ENCODE data around the gene DMD.

DMD gene

GRCh38 chrX:31366041-31366440 is 1845.3 kb downstream of the DMD start:
- H3K27me3 Mint-ChIP-seq (ENCODE audit: low read depth), result no peaks in the 10 kb centered on the region
- H3K27ac Mint-ChIP-seq, result no peak overlapping the region
- H3K9me3 Mint-ChIP-seq, result peaks cover 22% of the 10 kb centered on the region
- H3K4me1 Mint-ChIP-seq, result no peaks in the 10 kb centered on the region
- no peaks in the 10 kb centered on the region for H3K36me3 Mint-ChIP-seq (ENCODE audit: low read depth)
- no peak overlapping the region for H3K4me3 Mint-ChIP-seq
- TF ChIP-seq, protein P1, sequence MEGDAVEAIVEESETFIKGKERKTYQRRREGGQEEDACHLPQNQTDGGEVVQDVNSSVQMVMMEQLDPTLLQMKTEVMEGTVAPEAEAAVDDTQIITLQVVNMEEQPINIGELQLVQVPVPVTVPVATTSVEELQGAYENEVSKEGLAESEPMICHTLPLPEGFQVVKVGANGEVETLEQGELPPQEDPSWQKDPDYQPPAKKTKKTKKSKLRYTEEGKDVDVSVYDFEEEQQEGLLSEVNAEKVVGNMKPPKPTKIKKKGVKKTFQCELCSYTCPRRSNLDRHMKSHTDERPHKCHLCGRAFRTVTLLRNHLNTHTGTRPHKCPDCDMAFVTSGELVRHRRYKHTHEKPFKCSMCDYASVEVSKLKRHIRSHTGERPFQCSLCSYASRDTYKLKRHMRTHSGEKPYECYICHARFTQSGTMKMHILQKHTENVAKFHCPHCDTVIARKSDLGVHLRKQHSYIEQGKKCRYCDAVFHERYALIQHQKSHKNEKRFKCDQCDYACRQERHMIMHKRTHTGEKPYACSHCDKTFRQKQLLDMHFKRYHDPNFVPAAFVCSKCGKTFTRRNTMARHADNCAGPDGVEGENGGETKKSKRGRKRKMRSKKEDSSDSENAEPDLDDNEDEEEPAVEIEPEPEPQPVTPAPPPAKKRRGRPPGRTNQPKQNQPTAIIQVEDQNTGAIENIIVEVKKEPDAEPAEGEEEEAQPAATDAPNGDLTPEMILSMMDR (IDR thresholded peaks at IDR 0.05; ENCODE audit: unreplicated experiment in 3 of 3), result no peak

DNA sequence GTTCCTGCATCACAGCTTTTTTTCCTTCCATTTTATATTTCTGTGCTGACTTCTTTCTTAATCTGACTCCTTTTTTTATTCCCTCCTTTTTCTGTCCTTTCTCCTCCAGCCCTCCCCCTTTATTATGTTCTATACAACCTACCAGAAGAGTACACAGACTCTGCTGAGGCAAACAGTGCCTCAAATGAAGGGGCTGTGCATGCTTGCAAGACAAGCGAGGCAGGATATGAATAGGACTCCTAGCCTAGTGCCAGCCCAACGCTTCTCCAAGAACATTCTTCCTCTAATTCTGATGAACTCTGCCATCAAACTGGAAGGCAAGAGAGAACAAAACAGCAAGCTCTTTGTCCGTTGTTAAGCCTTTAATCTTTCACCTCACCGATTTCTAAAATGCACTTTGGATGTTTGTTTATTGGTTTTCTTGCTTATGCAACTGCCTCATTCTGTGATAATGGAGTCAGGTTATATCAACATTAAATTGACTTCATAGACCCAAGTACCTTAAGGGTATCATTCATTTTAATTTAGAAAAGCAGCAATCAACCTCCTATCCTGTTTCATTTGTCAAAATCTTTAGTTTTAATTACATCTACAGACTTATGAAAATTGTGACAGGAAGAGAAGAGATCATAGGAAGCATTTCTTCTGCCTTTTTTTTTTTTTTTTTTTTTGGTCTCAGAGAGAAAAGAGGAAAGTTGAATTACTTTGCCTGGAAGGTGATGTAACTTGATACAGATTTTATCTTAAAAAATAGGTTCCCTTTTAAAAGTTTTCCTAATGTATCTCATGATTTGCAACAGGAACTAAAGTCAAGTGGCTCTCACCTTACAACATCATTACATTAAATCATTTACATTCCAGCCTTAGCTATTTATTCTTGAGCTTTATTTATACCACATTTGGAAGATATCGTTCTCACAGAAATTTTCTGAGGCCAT is 1854.8 kb downstream of the DMD start:
- Mint-ChIP-seq H3K9me3 (peaks cover 9% of the 10 kb centered on the region), H3K27ac (peak overlapping the region in 1 of 3 experiments; percentile 51), H3K4me1 (peaks cover 11% of the 10 kb centered on the region), H3K36me3 (ENCODE audit: low read depth) (no peaks in the 10 kb centered on the region), H3K4me3 (no peak overlapping the region), H3K27me3 (ENCODE audit: low read depth) (no peaks in the 10 kb centered on the region)
- TF ChIP-seq, protein P1 (IDR thresholded peaks at IDR 0.05; ENCODE audit: unreplicated experiment in 3 of 3), result no peak

- no peaks in the 10 kb centered on the region for H3K27me3 Mint-ChIP-seq (ENCODE audit: low read depth)
- H3K27ac Mint-ChIP-seq, result peak overlapping the region in 1 of 3 experiments; percentile 51
- peaks cover 4% of the 10 kb centered on the region for H3K9me3 Mint-ChIP-seq
- H3K4me3 Mint-ChIP-seq, result no peak overlapping the region
- peaks cover 11% of the 10 kb centered on the region for H3K4me1 Mint-ChIP-seq
- TF ChIP-seq, protein P1 (IDR thresholded peaks at IDR 0.05; ENCODE audit: unreplicated experiment in 3 of 3), result no peak
- no peaks in the 10 kb centered on the region for H3K36me3 Mint-ChIP-seq (ENCODE audit: low read depth)
Observed at GRCh38 chrX:31355206-31355955, 1856.0 kb downstream of the DMD start.

DNA sequence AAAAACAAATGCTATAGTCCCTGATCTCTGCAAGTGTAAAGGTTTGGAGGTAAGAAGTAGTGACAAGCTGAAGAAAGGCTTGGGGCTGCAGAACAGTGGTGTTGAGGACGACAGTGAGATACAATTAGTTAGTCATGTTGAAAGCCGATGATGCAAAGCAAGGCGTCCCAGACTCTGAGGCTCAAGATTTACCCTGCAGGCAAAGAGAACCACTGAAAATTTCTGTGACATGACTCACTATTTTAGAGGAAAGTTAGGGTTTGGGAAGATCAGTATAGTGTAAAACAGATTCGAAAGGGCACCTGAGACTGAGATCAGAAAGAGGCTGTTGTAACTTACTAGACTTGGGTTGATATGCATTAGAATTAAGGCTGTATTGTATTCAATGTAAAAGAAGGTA is 1858.3 kb downstream of the DMD start:
- TF ChIP-seq, protein P1 (IDR thresholded peaks at IDR 0.05; ENCODE audit: unreplicated experiment in 3 of 3), result no peak
- no peaks in the 10 kb centered on the region for H3K36me3 Mint-ChIP-seq (ENCODE audit: low read depth)

DNA sequence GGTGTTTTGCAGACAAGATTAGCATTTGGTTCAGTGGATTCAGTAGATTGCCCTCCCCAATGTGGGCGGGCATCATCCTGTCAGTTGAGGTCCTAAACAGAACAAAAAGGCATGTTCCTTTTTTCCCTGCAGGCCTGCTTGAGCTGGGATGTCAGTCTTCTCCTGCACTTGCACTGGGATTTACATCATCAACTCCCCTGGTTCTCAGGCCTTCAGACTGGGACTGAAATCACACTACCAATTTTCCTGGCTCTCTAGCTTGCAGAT is 1860.6 kb downstream of the DMD start:
- Mint-ChIP-seq H3K27me3 (ENCODE audit: low read depth) (no peaks in the 10 kb centered on the region), H3K4me1 (peaks cover 3% of the 10 kb centered on the region), H3K27ac (no peak overlapping the region), H3K4me3 (no peak overlapping the region), H3K36me3 (ENCODE audit: low read depth) (no peaks in the 10 kb centered on the region), H3K9me3 (peaks cover 12% of the 10 kb centered on the region)
- TF ChIP-seq, protein P1 (IDR thresholded peaks at IDR 0.05; ENCODE audit: unreplicated experiment in 3 of 3), result no peak

More for the DNA sequence above, 1858.3 kb downstream of the DMD start:
- H3K27me3 Mint-ChIP-seq (ENCODE audit: low read depth), result no peaks in the 10 kb centered on the region
- H3K9me3 Mint-ChIP-seq, result peaks cover 9% of the 10 kb centered on the region
- no peak overlapping the region for H3K4me3 Mint-ChIP-seq
- no peak overlapping the region for H3K27ac Mint-ChIP-seq
- peaks cover 11% of the 10 kb centered on the region for H3K4me1 Mint-ChIP-seq
